Endodermal cell (in vitro differentiated cells): ENCODE results near the gene MEGF10. TPM values are rescaled to one million over a fixed set of nuclear protein-coding genes. Genes with fewer than 3 reads are reported as not detected.
A peak's percentile ranks its signal among the peaks of the same experiment; 100 is the strongest.

Experiments used
- DNase-seq: peaks from one replicate; pipeline ENCODE4 v3.0.0-alpha.2; 2017
- H3K27ac ChIP-seq: 2 replicates; pipeline ENCODE4 v1.5.1; 2013; ENCODE audit warnings: mild to moderate bottlenecking, low read depth, low read length, moderate library complexity
- H3K27me3 ChIP-seq: 2 replicates; pipeline ENCODE4 v1.6.1; 2013; ENCODE audit warnings: mild to moderate bottlenecking, low read length, moderate library complexity; ENCODE audit not compliant: insufficient read depth, control insufficient read depth, poor library complexity, severe bottlenecking
- H3K36me3 ChIP-seq: 2 replicates; pipeline ENCODE4 v1.7.0; 2013; ENCODE audit warnings: mild to moderate bottlenecking, low read length, moderate library complexity; ENCODE audit not compliant: control insufficient read depth, insufficient read depth
- H3K4me1 ChIP-seq: one replicate; pipeline ENCODE4 v1.7.0; 2013; ENCODE audit warnings: low read length; ENCODE audit not compliant: control insufficient read depth, insufficient read depth
- H3K4me3 ChIP-seq: 2 replicates; pipeline ENCODE4 v1.5.1; 2013; ENCODE audit warnings: mild to moderate bottlenecking, low read length, moderate library complexity
- H3K9ac ChIP-seq: 2 replicates; pipeline ENCODE4 v1.6.1; 2013; ENCODE audit warnings: mild to moderate bottlenecking, low read length, moderate library complexity; ENCODE audit not compliant: poor library complexity, severe bottlenecking; ENCODE audit errors: extremely low read depth
- H3K9me3 ChIP-seq: 2 replicates; pipeline ENCODE4 v1.6.1; 2013; ENCODE audit warnings: mild to moderate bottlenecking, low read length, moderate library complexity; ENCODE audit not compliant: control insufficient read depth
- H3K27ac Mint-ChIP-seq: 2 replicates; pipeline ENCODE4 v1.8.0; 2020; ENCODE audit warnings: mixed read lengths
- H3K27me3 Mint-ChIP-seq: 2 replicates; pipeline ENCODE4 v1.8.0; 2021; ENCODE audit warnings: mild to moderate bottlenecking, mixed read lengths; ENCODE audit not compliant: insufficient read depth
- H3K36me3 Mint-ChIP-seq: 2 replicates; pipeline ENCODE4 v1.8.0; 2020; ENCODE audit warnings: low read depth, mixed read lengths
- H3K4me1 Mint-ChIP-seq: 2 replicates; pipeline ENCODE4 v1.8.0; 2020; ENCODE audit warnings: mixed read lengths
- H3K4me3 Mint-ChIP-seq: 2 replicates; pipeline ENCODE4 v1.8.0; 2020; ENCODE audit warnings: mild to moderate bottlenecking, moderate library complexity, mixed read lengths
- H3K9me3 Mint-ChIP-seq: 2 replicates; pipeline ENCODE4 v1.8.0; 2020; ENCODE audit warnings: mild to moderate bottlenecking, mixed read lengths
- CTCF ChIP-seq: fragments of 200-600 bp; sonication (generic); conservative IDR thresholded peaks from 2 replicates; pipeline ENCODE4 v1.5.0; 2021; ENCODE audit warnings: antibody characterized with exemption, mild to moderate bottlenecking
- WGBS, 2 experiments: methylation state at CpG; one replicate each; pipeline versions ENCODE4 v1.1.5 to v1.1.7; 2013; ENCODE audit warnings: missing lambda C conversion rate in 2 of 2, mixed read lengths in 1 of 2; ENCODE audit not compliant: insufficient coverage in 1 of 2, insufficient read length in 1 of 2; 5-methylcytosine and 5-hydroxymethylcytosine counted together
- long read RNA-seq, 4 experiments: library from polyadenylated mRNA in 2 of 4; library from RNA in 1 of 4; library from capped mRNA in 1 of 4; stranded (forward) in 3 of 4; unstranded in 1 of 4; transcript quantifications; one replicate each; pipeline ENCODE4 v2.0.0, GENCODE V29; 2020 to 2021; ENCODE audit warnings: inconsistent platforms in 1 of 4
- polyA plus RNA-seq, 2 experiments: library from polyadenylated mRNA; stranded (reverse); fragments of 50-300 nt; gene quantifications; one replicate each; pipeline ENCODE4 v1.2.3, GENCODE V29; 2013
- total RNA-seq, 2 donors: library from RNA; stranded (reverse); fragmentation: NEBNext Ultra II Directional in 1 of 2; extraction: Animal tissue kit (Norgen Biotek cat#: 25700) in 1 of 2; gene quantifications; 2 replicates in 1 of 2; 3 replicates in 1 of 2; pipeline ENCODE4 v1.2.1, GENCODE V29; 2021

The MEGF10 gene
- total RNA-seq = 10 to 100 TPM; 12.7 to 17.7 TPM
- 17.1 TPM for polyA plus RNA-seq (2013, experiment 1 of 2)
- 14.4 TPM for polyA plus RNA-seq (2013, experiment 2 of 2)
- long read RNA-seq, experiment 1, partial matches to known transcripts = 3 of 6 reads
- long read RNA-seq, experiment 1, other reads (novel, unspliced or antisense) = 3 of 6 reads
- long read RNA-seq, experiment 2, full-length matches to known transcripts = 14 of 23 reads
- long read RNA-seq, experiment 2, partial matches to known transcripts = 3 of 23 reads
- long read RNA-seq, experiment 2, other reads (novel, unspliced or antisense) = 6 of 23 reads
- long read RNA-seq, experiment 3, full-length matches to known transcripts = 18 of 29 reads
- long read RNA-seq, experiment 3, partial matches to known transcripts = 7 of 29 reads
- long read RNA-seq, experiment 3, other reads (novel, unspliced or antisense) = 4 of 29 reads
- long read RNA-seq, experiment 4 = 0 reads

- H3K27me3 Mint-ChIP-seq = no peaks in the 10 kb centered on the region
- peak; percentile 84 for TF ChIP-seq CTCF
- H3K36me3 ChIP-seq = no peaks in the 10 kb centered on the region
- H3K27ac ChIP-seq = no peak within 1 kb of the TSS
- peaks cover 20% of the 10 kb centered on the region for H3K9me3 ChIP-seq
- H3K36me3 Mint-ChIP-seq = no peaks in the 10 kb centered on the region
- peaks cover 13% of the 10 kb centered on the region for H3K9me3 Mint-ChIP-seq
- no peaks in the 10 kb centered on the region for H3K4me1 ChIP-seq
- no peaks in the 10 kb centered on the region for H3K27me3 ChIP-seq
- peaks cover 26% of the 10 kb centered on the region for H3K4me1 Mint-ChIP-seq
- DNase-seq = peak; percentile 93
- WGBS, 2 experiments = 2 to 5% methylated on average over 13 to 61 of the region's 61 CpGs
- H3K9ac ChIP-seq = peak within 1 kb of the TSS; percentile 60
- peak within 1 kb of the TSS; percentile 81 for H3K4me3 Mint-ChIP-seq
- peak within 1 kb of the TSS; percentile 88 for H3K27ac Mint-ChIP-seq
- H3K4me3 ChIP-seq = peak within 1 kb of the TSS; percentile 93
Observed at GRCh38 chr5:127290019-127290945, at the start of gene MEGF10. TSS of gene MEGF10 (plus strand) at chr5:127290796. CDS start at chr5:127331309, 40,513 bp downstream.

- Histone ChIP-seq H3K27me3 (no peaks in the 10 kb centered on the region), H3K4me3 (no peak overlapping the region), H3K36me3 (no peaks in the 10 kb centered on the region), H3K9me3 (peaks cover 9% of the 10 kb centered on the region), H3K4me1 (peaks cover 2% of the 10 kb centered on the region), H3K9ac (no peak overlapping the region), H3K27ac (no peak overlapping the region)
- no peaks in the 10 kb centered on the region for H3K36me3 Mint-ChIP-seq
- H3K27me3 Mint-ChIP-seq = no peaks in the 10 kb centered on the region
- no peak overlapping the region for H3K27ac Mint-ChIP-seq
- no peak for TF ChIP-seq CTCF
- H3K4me1 Mint-ChIP-seq = no peaks in the 10 kb centered on the region
- peaks cover 19% of the 10 kb centered on the region for H3K9me3 Mint-ChIP-seq
- H3K4me3 Mint-ChIP-seq = no peak overlapping the region
- DNase-seq = no peak
- 92% methylated on average over 1 of the region's 1 CpG; no CpG with 5 or more reads in 1 of the 2 experiments for WGBS, 2 experiments
Observed at GRCh38 chr5:127243011-127243410, 47.6 kb upstream of the MEGF10 start.

DNA sequence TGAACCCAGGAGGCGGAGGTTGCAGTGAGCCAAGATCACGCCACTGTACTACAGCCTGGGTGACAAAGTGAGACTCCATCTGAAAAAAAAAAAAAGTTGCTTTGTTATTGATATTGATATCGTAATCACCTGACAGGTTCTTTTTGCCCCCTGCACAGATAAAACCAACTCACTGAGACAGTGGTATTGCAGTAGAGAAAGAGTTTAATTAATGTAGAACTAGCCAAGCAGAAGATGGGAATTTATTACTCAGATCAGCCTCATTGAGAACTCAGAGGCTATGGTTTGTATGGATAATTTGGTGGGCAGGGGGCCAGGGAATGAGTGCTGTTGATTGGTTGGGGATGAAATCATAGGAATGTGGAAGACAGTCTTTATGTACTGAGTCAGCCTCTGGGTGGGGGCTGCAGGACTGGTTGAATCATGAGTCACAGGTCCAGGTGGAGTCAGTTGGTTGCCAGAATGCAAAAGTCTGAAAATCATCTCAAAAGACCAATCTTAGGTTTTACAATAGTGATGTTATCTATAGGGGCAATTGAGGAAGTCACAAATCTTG is 35.8 kb upstream of the MEGF10 start:
- DNase-seq = no peak
- Mint-ChIP-seq H3K9me3 (peaks cover 30% of the 10 kb centered on the region), H3K4me1 (no peaks in the 10 kb centered on the region), H3K27me3 (no peaks in the 10 kb centered on the region), H3K4me3 (no peak overlapping the region), H3K27ac (no peak overlapping the region), H3K36me3 (peaks cover 13% of the 10 kb centered on the region)
- H3K4me1 ChIP-seq = no peaks in the 10 kb centered on the region
- WGBS, 2 experiments = 92 to 96% methylated on average over 3 of the region's 3 CpGs
- H3K9me3 ChIP-seq = peaks cover 46% of the 10 kb centered on the region
- H3K9ac ChIP-seq = no peak overlapping the region
- H3K27me3 ChIP-seq = no peaks in the 10 kb centered on the region
- no peak for TF ChIP-seq CTCF
- H3K27ac ChIP-seq = no peak overlapping the region
- H3K36me3 ChIP-seq = no peaks in the 10 kb centered on the region
- H3K4me3 ChIP-seq = peak overlapping the region; percentile 66
